Measurements from ENCODE around the gene SMC1A.

Gene SMC1A

GRCh38 chrX:53449632-53450031 lies 27.2 kb upstream of the SMC1A start:
- no peak for TF ChIP-seq CTCF (IDR thresholded peaks at IDR 0.05; ENCODE audit: unreplicated experiment in 3 of 3)
- Mint-ChIP-seq H3K4me3 (no peak overlapping the region), H3K27me3 (ENCODE audit: low read depth) (no peaks in the 10 kb centered on the region), H3K4me1 (no peaks in the 10 kb centered on the region), H3K36me3 (ENCODE audit: low read depth) (no peaks in the 10 kb centered on the region), H3K27ac (no peak overlapping the region), H3K9me3 (peaks cover 8% of the 10 kb centered on the region)

GRCh38 chrX:53447441-53447840 lies 25.0 kb upstream of the SMC1A start:
- TF ChIP-seq CTCF (IDR thresholded peaks at IDR 0.05; ENCODE audit: unreplicated experiment in 3 of 3), result no peak
- Mint-ChIP-seq H3K9me3 (peaks cover 12% of the 10 kb centered on the region), H3K27ac (no peak overlapping the region), H3K36me3 (ENCODE audit: low read depth) (no peaks in the 10 kb centered on the region), H3K4me3 (no peak overlapping the region), H3K27me3 (ENCODE audit: low read depth) (no peaks in the 10 kb centered on the region), H3K4me1 (no peaks in the 10 kb centered on the region)

GRCh38 chrX:53445977-53446376 lies 23.5 kb upstream of the SMC1A start:
- H3K9me3 Mint-ChIP-seq, result peaks cover 12% of the 10 kb centered on the region
- H3K27ac Mint-ChIP-seq, result no peak overlapping the region
- H3K36me3 Mint-ChIP-seq (ENCODE audit: low read depth), result no peaks in the 10 kb centered on the region
- no peaks in the 10 kb centered on the region for H3K4me1 Mint-ChIP-seq
- peak; percentile 21 to 46 (median 38) for TF ChIP-seq CTCF (IDR thresholded peaks at IDR 0.05; ENCODE audit: unreplicated experiment in 3 of 3)
- H3K4me3 Mint-ChIP-seq, result no peak overlapping the region
- no peaks in the 10 kb centered on the region for H3K27me3 Mint-ChIP-seq (ENCODE audit: low read depth)

GRCh38 chrX:53442322-53442631 lies 19.8 kb upstream of the SMC1A start:
- Mint-ChIP-seq H3K27me3 (ENCODE audit: low read depth) (peaks cover 9% of the 10 kb centered on the region), H3K4me3 (peak overlapping the region in 2 of 3 experiments; percentile 77 to 80), H3K27ac (no peak overlapping the region), H3K36me3 (ENCODE audit: low read depth) (no peaks in the 10 kb centered on the region), H3K4me1 (peaks cover 6% of the 10 kb centered on the region), H3K9me3 (peaks cover 8% of the 10 kb centered on the region)
- no peak for TF ChIP-seq CTCF (IDR thresholded peaks at IDR 0.05; ENCODE audit: unreplicated experiment in 3 of 3)

GRCh38 chrX:53441531-53442321 lies 19.3 kb upstream of the SMC1A start:
- Mint-ChIP-seq H3K4me1 (peaks cover 6% of the 10 kb centered on the region), H3K27me3 (ENCODE audit: low read depth) (peaks cover 9% of the 10 kb centered on the region), H3K27ac (no peak overlapping the region), H3K4me3 (peak overlapping the region; percentile 77 to 80 (median 78)), H3K36me3 (ENCODE audit: low read depth) (no peaks in the 10 kb centered on the region), H3K9me3 (peaks cover 8% of the 10 kb centered on the region)
- no peak for TF ChIP-seq CTCF (IDR thresholded peaks at IDR 0.05; ENCODE audit: unreplicated experiment in 3 of 3)
